Measurements from ENCODE around the gene SMOC2. TPM values are rescaled to one million over a fixed set of nuclear protein-coding genes. Genes with fewer than 3 reads are reported as not detected.

Gene SMOC2
- total RNA-seq, 3 donors from 2014 or later, result 14.4 to 67.2 (median 63.6) TPM

DNA sequence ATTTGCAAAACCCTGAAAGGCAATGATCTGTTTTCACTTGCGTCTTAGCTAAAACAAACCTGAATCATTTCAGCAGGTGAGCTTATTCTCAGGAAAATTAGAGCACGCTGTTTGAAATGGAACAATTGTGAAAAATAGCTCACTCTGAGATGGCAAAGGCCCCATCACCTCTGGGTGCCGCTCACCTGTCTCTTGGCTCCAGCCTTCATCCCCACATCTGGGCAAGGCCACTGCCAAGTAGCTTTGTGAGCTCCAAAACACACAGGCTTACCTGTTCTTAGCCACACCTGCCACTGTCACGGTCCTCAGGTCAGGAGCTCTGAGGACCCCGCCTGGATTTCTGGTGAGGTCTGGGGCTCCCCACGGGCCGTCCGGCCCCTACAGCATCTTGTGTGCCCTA lies 66.7 kb downstream of the SMOC2 start:
- no peaks in the 10 kb centered on the region for H3K36me3 ChIP-seq
- no peak overlapping the region for H3K27ac ChIP-seq
- no peak overlapping the region for H3K4me3 ChIP-seq
- intact Hi-C loops (cut with DNase I; ENCODE audit: low total_unique reads), result no loop called here
- DNase-seq (ENCODE audit: low spot score in 2 of 2), result no peak
- no peaks in the 10 kb centered on the region for H3K9me3 ChIP-seq
- no peaks in the 10 kb centered on the region for H3K4me1 ChIP-seq
- TF ChIP-seq POLR2A (IDR thresholded peaks at IDR 0.05), result no peak
- no peaks in the 10 kb centered on the region for H3K27me3 ChIP-seq

DNA sequence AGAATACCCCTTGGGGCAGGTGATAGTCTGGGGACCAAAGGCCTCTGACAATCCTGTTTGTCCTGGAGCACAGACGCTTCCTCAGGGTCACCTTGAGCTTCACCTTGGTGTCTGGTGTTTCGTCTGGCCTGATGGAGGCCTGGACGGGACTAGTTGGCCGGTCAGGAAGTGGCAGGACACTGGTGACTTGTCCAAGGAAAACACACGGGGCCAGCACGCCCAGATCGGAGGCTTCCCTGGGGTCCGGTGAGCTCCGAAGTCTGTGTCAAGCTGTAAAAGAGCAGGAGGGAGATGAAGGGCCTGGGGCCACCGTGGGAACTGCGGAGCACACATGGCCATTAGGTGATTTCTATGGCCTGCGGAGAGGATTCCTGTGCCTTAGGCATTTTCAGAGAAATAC lies 67.9 kb downstream of the SMOC2 start:
- Histone ChIP-seq H3K4me3 (no peak overlapping the region), H3K27ac (no peak overlapping the region), H3K27me3 (no peaks in the 10 kb centered on the region), H3K4me1 (no peaks in the 10 kb centered on the region), H3K36me3 (no peaks in the 10 kb centered on the region), H3K9me3 (no peaks in the 10 kb centered on the region)
- intact Hi-C loops (cut with DNase I; ENCODE audit: low total_unique reads), result no loop called here
- TF ChIP-seq POLR2AphosphoS5 (IDR thresholded peaks at IDR 0.05) (no peak), POLR2A (IDR thresholded peaks at IDR 0.05) (no peak)
- TF ChIP-seq, protein P1, sequence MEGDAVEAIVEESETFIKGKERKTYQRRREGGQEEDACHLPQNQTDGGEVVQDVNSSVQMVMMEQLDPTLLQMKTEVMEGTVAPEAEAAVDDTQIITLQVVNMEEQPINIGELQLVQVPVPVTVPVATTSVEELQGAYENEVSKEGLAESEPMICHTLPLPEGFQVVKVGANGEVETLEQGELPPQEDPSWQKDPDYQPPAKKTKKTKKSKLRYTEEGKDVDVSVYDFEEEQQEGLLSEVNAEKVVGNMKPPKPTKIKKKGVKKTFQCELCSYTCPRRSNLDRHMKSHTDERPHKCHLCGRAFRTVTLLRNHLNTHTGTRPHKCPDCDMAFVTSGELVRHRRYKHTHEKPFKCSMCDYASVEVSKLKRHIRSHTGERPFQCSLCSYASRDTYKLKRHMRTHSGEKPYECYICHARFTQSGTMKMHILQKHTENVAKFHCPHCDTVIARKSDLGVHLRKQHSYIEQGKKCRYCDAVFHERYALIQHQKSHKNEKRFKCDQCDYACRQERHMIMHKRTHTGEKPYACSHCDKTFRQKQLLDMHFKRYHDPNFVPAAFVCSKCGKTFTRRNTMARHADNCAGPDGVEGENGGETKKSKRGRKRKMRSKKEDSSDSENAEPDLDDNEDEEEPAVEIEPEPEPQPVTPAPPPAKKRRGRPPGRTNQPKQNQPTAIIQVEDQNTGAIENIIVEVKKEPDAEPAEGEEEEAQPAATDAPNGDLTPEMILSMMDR (IDR thresholded peaks at IDR 0.05), result no peak
- DNase-seq (ENCODE audit: low spot score in 2 of 2), result no peak

DNA sequence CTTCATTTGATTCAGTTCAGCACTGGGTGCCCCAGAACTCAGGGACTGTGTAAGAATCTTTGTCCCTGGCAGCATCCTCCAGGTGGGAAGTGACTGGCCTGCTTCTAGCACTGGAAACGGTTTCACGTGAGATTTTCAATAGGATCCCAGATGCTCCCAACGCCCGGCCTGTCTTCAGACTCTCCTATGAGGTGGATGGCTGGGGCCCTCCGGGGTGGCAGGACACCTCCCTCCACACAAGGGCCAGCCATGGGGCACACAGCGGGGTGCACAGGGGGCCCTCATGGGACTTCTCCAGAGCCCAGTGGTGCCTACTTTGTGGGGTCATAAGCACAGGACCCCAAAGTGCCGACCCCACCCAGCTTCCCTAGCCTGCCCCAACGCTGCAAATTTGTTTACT lies 72.8 kb downstream of the SMOC2 start:
- intact Hi-C loops (cut with DNase I; ENCODE audit: low total_unique reads), result loop anchor here (5.0 kb wide), 1 partner anchor 159 kb away; no protein-coding TSS in a partner anchor
- no peak overlapping the region for H3K4me3 ChIP-seq
- no peaks in the 10 kb centered on the region for H3K36me3 ChIP-seq
- no peak for DNase-seq (ENCODE audit: low spot score in 2 of 2)
- H3K4me1 ChIP-seq, result no peaks in the 10 kb centered on the region
- no peaks in the 10 kb centered on the region for H3K27me3 ChIP-seq
- H3K9me3 ChIP-seq, result no peaks in the 10 kb centered on the region
- no peak for TF ChIP-seq POLR2AphosphoS5 (IDR thresholded peaks at IDR 0.05)
- TF ChIP-seq, protein P1 (IDR thresholded peaks at IDR 0.05), result no peak
- TF ChIP-seq POLR2A (IDR thresholded peaks at IDR 0.05), result no peak
- peak overlapping the region in 1 of 2 donors; percentile 80 for H3K27ac ChIP-seq

DNA sequence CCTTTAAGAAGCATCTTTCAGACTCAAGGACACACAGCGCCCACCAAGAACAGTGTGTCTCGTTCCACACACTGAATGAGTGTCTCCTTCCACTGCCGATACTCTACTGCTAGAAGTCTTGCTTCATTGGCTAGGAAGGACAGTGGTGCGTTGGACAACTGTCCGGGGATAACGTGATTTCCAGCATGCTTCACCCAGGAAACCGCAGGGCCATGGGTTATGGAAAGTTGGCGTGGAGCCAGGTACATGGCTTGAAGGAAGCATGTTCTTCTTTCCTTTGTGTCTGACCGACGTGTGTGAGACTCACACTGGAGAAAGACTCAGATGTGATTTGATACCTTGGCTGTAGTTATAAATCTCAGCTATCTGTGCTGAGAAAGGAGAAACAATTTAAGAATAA lies 73.2 kb downstream of the SMOC2 start:
- DNase-seq (ENCODE audit: low spot score in 2 of 2), result peak in 1 of 2 donors; percentile 68
- H3K9me3 ChIP-seq, result no peaks in the 10 kb centered on the region
- no peak overlapping the region for H3K4me3 ChIP-seq
- no peaks in the 10 kb centered on the region for H3K27me3 ChIP-seq
- peak overlapping the region in 1 of 2 donors; percentile 80 for H3K27ac ChIP-seq
- H3K36me3 ChIP-seq, result no peaks in the 10 kb centered on the region
- no peaks in the 10 kb centered on the region for H3K4me1 ChIP-seq
- intact Hi-C loops (cut with DNase I; ENCODE audit: low total_unique reads), result loop anchor here (5.0 kb wide), 1 partner anchor 158 kb away; no protein-coding TSS in a partner anchor
- TF ChIP-seq, protein P1 (IDR thresholded peaks at IDR 0.05), result no peak
- TF ChIP-seq POLR2AphosphoS5 (IDR thresholded peaks at IDR 0.05) (peak; percentile 35 to 89 (median 74)), POLR2A (IDR thresholded peaks at IDR 0.05) (no peak)

DNA sequence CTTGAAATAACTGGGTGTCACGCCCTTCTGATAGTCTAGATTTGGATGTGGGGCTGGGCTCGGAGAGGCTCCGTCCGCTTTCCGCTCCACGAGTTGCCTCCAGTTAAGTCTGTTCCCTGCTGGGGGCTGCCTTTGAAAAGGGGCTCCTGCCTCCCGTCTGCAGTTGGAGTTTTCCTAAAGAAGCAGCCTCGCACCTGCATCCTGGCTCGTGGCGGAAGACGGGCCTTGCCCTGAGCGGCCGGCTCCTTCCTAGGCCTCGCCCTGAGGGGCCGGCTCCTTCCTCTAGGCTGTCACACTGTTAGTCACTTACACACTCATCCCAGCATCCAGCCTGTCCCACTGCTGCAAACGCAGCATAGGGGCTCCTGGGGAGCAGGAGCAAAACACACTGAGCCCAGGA lies 74.4 kb downstream of the SMOC2 start:
- TF ChIP-seq POLR2A (IDR thresholded peaks at IDR 0.05) (no peak), POLR2AphosphoS5 (IDR thresholded peaks at IDR 0.05) (no peak)
- TF ChIP-seq, protein P1 (IDR thresholded peaks at IDR 0.05), result no peak
- no peak overlapping the region for H3K4me3 ChIP-seq
- DNase-seq (ENCODE audit: low spot score in 2 of 2), result no peak
- no peaks in the 10 kb centered on the region for H3K36me3 ChIP-seq
- intact Hi-C loops (cut with DNase I; ENCODE audit: low total_unique reads), result no loop called here
- H3K27me3 ChIP-seq, result no peaks in the 10 kb centered on the region
- no peaks in the 10 kb centered on the region for H3K9me3 ChIP-seq
- no peaks in the 10 kb centered on the region for H3K4me1 ChIP-seq
- H3K27ac ChIP-seq, result no peak overlapping the region

All from breast epithelium (tissue), 4 donors.